ENCODE data around the gene ADK. TPM values are rescaled to one million over a fixed set of nuclear protein-coding genes. Genes with fewer than 3 reads are reported as not detected.

The ADK gene
- total and polyA plus RNA-seq, 2 of the 13 experiments (the other 11 are each of a cell fraction or from before 2014, with no cell fraction given): 48.6 to 79.1 TPM

DNA sequence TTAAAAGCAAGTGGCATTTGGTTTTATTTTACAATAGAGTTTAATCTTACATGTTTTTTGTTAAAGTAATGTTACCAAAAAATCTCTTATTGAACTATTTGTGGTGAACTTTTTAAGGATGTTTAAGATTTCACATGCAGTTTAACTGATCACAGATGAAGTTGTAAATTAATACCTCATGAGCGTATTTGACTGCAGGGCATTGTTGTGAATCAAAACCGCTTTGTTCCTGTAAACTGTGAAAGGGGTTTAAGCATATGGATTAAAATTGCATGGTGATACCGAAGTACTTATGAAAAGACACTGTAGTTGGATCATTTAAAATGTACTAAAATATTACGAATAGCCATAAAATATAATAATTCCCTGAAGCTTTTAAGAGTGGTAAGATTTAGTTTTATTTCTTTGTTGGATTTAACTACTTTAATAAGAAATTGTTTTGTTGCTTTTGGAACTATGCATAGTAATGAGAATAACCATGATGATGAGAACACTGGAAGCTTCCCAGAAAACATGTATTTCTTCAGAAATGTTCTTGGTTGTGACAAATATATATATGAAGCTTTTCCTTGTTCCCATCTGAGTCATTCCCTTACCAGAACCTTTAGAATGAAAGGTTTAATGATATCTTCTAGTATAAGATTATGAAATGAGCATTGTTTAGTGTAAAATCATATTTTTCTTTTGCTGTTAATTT lies 131.3 kb downstream of the ADK start:
- no peak overlapping the region for H3K9ac ChIP-seq (ENCODE audit: insufficient read depth, low read depth, low read length)
- no TSS peak for BruUV-seq (replicated peaks)
- H3K4me2 ChIP-seq (ENCODE audit: low read depth, low read length): no peak overlapping the region
- TF ChIP-seq HNF4A (CRISPR knock-in tag; IDR thresholded peaks at IDR 0.05): no peak
- no peak for TF ChIP-seq ZNF549 (CRISPR knock-in tag; IDR thresholded peaks at IDR 0.05)
- TF ChIP-seq NFE2 (CRISPR knock-in tag; IDR thresholded peaks at IDR 0.05): no peak
- no peak for TF ChIP-seq ARNT2 (CRISPR knock-in tag; IDR thresholded peaks at IDR 0.05; ENCODE audit: low read depth)
- TF ChIP-seq GABPA (IDR thresholded peaks at IDR 0.05; ENCODE audit: low read depth, low read length): no peak
- TF ChIP-seq GABPA (CRISPR knock-in tag; IDR thresholded peaks at IDR 0.05; ENCODE audit: low read depth): no peak
- TF ChIP-seq POGZ (CRISPR knock-in tag; IDR thresholded peaks at IDR 0.05): no peak
- TF ChIP-seq, protein P1, sequence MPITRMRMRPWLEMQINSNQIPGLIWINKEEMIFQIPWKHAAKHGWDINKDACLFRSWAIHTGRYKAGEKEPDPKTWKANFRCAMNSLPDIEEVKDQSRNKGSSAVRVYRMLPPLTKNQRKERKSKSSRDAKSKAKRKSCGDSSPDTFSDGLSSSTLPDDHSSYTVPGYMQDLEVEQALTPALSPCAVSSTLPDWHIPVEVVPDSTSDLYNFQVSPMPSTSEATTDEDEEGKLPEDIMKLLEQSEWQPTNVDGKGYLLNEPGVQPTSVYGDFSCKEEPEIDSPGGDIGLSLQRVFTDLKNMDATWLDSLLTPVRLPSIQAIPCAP (CRISPR knock-in tag; IDR thresholded peaks at IDR 0.05; ENCODE audit: low read depth): no peak
- TF ChIP-seq, protein P2, sequence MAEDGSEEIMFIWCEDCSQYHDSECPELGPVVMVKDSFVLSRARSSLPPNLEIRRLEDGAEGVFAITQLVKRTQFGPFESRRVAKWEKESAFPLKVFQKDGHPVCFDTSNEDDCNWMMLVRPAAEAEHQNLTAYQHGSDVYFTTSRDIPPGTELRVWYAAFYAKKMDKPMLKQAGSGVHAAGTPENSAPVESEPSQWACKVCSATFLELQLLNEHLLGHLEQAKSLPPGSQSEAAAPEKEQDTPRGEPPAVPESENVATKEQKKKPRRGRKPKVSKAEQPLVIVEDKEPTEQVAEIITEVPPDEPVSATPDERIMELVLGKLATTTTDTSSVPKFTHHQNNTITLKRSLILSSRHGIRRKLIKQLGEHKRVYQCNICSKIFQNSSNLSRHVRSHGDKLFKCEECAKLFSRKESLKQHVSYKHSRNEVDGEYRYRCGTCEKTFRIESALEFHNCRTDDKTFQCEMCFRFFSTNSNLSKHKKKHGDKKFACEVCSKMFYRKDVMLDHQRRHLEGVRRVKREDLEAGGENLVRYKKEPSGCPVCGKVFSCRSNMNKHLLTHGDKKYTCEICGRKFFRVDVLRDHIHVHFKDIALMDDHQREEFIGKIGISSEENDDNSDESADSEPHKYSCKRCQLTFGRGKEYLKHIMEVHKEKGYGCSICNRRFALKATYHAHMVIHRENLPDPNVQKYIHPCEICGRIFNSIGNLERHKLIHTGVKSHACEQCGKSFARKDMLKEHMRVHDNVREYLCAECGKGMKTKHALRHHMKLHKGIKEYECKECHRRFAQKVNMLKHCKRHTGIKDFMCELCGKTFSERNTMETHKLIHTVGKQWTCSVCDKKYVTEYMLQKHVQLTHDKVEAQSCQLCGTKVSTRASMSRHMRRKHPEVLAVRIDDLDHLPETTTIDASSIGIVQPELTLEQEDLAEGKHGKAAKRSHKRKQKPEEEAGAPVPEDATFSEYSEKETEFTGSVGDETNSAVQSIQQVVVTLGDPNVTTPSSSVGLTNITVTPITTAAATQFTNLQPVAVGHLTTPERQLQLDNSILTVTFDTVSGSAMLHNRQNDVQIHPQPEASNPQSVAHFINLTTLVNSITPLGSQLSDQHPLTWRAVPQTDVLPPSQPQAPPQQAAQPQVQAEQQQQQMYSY (CRISPR knock-in tag; IDR thresholded peaks at IDR 0.05): no peak
- no peak for TF ChIP-seq PRPF4 (IDR thresholded peaks at IDR 0.05; ENCODE audit: low read depth, low read length, poor library complexity, severe bottlenecking)
- TF ChIP-seq SRY (CRISPR knock-in tag; IDR thresholded peaks at IDR 0.05): no peak
- no peak for TF ChIP-seq SMAD1 (CRISPR knock-in tag; IDR thresholded peaks at IDR 0.05; ENCODE audit: borderline replicate concordance, low read depth)
- no peak for TF ChIP-seq ETV6 (CRISPR knock-in tag; conservative IDR thresholded peaks at IDR 0.05)
- no peaks in the 10 kb centered on the region; a peak in 1 of 5 replicates for H3K36me3 ChIP-seq (replicated peaks in 1 of 2; ENCODE audit: control insufficient read depth in 1 of 2, insufficient read depth in 2 of 2, low read length in 2 of 2)
- POLR2A ChIA-PET: no interaction called here
- H3K9me3 ChIP-seq (ENCODE audit: low read length): no peaks in the 10 kb centered on the region
- no peak overlapping the region for H3K4me3 ChIP-seq (replicated peaks in 1 of 3; ENCODE audit: insufficient read depth in 1 of 3, low read depth in 2 of 3, low read length in 3 of 3)
- peaks cover 7% of the 10 kb centered on the region; the same call in 1 of the 2 replicates for H3K4me1 ChIP-seq (ENCODE audit: insufficient read depth, low read length)
- no peaks in the 10 kb centered on the region for H3K27me3 ChIP-seq (ENCODE audit: control insufficient read depth in 1 of 2, insufficient read depth in 2 of 2, low read length in 2 of 2)
- H2AFZ ChIP-seq (ENCODE audit: low read length): no peak overlapping the region
- H3K79me2 ChIP-seq (ENCODE audit: insufficient read depth, low read length): peaks cover 8% of the 10 kb centered on the region
- no peaks in the 10 kb centered on the region for H4K20me1 ChIP-seq (ENCODE audit: insufficient read depth, low read length)
- in situ Hi-C loops (cut with HindIII; ENCODE audit: extremely low pct_ligation_motif_present, low pct_unique_long_range_greater_than_20kb) (no loop called here), intact Hi-C loops (cut with micrococcal nuclease; ENCODE audit: unreplicated experiment) (no loop called here)
- DNase-seq (ENCODE audit: low spot score) (no peak), ATAC-seq (no peak), FAIRE-seq (no peak)
- CTCF ChIA-PET (ENCODE audit: low intra/inter-chr PET ratio, low total read pairs): no interaction called here
- no peak overlapping the region for H3K27ac ChIP-seq (ENCODE audit: extremely low read length, insufficient read depth, low read length)
- 99% methylated on average over 4 of the region's 4 CpGs for WGBS (ENCODE audit: low lambda C conversion rate)
